Endothelial cell of umbilical vein (primary cell): ENCODE measurements around the gene FPGS.

ENCODE experiments used
- EZH2 ChIP-seq: IDR thresholded peaks from 2 replicates; pipeline ENCODE4 v1.6.1; 2012; ENCODE audit warnings: borderline replicate concordance, low read depth, mild to moderate bottlenecking, moderate library complexity, low read length, inconsistent platforms; ENCODE audit not compliant: severe bottlenecking
- JUN ChIP-seq: IDR thresholded peaks from 2 replicates; pipeline ENCODE4 v1.6.1; 2011; ENCODE audit warnings: borderline replicate concordance, low read depth; ENCODE audit not compliant: insufficient read length, insufficient read depth
- MAX ChIP-seq: IDR thresholded peaks from 2 replicates; pipeline ENCODE4 v1.6.1; 2011; ENCODE audit not compliant: insufficient read depth, insufficient read length
- POLR2A ChIP-seq: IDR thresholded peaks from 2 replicates; pipeline ENCODE4 v1.6.1; 2012; ENCODE audit warnings: low read depth, mild to moderate bottlenecking, control low read depth, low read length
- POLR2AphosphoS5 ChIP-seq: IDR thresholded peaks from 2 replicates; pipeline ENCODE4 v1.6.1; 2012; ENCODE audit warnings: low read depth, mild to moderate bottlenecking, control low read depth, low read length, moderate library complexity; ENCODE audit not compliant: insufficient read depth
- TF ChIP-seq, protein P1 (sequence below), 2 donors: IDR thresholded peaks; 1 replicate in 1 of 2; 2 replicates in 1 of 2; pipeline ENCODE4 v1.5.1; 2011; ENCODE audit warnings: low read length in 2 of 2, mild to moderate bottlenecking in 2 of 2, moderate library complexity in 2 of 2, control low read depth in 1 of 2, inconsistent platforms in 1 of 2, low read depth in 1 of 2; ENCODE audit not compliant: insufficient read depth in 1 of 2; ENCODE audit errors: extremely low read depth in 1 of 2

DNA sequence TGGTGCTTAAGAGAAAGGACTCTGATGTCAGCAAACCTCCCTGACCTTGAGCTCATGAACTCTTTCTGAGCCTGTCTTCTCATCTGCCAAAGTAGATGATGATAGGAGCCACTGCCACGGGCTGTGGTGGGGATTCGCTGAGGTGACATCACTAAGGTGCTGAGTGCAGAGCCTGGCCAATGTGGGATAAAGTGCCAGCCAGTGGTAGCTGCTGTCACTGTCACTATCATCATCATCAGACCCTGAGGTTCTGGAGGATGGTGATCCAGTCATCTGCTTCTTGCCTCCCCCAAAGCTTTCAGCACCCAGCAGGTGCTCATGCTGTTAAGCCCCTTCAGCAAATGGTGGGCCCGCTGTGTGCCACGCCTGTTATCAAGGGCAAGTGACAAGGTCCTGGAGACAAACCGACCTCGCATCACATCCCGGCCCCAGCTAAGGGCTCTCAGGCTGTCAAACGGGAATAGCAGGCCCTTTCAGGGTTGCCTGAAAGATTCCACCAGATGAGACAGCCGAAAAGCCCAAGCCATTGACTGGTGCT lies 6.4 kb downstream of the FPGS start:
- TF ChIP-seq EZH2 (no peak), POLR2AphosphoS5 (no peak), POLR2A (no peak), MAX (no peak), JUN (no peak)
- TF ChIP-seq, protein P1, sequence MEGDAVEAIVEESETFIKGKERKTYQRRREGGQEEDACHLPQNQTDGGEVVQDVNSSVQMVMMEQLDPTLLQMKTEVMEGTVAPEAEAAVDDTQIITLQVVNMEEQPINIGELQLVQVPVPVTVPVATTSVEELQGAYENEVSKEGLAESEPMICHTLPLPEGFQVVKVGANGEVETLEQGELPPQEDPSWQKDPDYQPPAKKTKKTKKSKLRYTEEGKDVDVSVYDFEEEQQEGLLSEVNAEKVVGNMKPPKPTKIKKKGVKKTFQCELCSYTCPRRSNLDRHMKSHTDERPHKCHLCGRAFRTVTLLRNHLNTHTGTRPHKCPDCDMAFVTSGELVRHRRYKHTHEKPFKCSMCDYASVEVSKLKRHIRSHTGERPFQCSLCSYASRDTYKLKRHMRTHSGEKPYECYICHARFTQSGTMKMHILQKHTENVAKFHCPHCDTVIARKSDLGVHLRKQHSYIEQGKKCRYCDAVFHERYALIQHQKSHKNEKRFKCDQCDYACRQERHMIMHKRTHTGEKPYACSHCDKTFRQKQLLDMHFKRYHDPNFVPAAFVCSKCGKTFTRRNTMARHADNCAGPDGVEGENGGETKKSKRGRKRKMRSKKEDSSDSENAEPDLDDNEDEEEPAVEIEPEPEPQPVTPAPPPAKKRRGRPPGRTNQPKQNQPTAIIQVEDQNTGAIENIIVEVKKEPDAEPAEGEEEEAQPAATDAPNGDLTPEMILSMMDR (IDR thresholded peaks at IDR 0.05; ENCODE audit: extremely low read depth in 1 of 2, insufficient read depth in 1 of 2, low read depth in 1 of 2, low read length in 2 of 2): no peak
